ENCODE measurements around the gene PIGA.

GRCh38 chrX:15319075-15319474, 16.2 kb downstream of the PIGA start:
- TF ChIP-seq POLR2A (IDR thresholded peaks at IDR 0.05), result no peak
- no peak for TF ChIP-seq CTCF (IDR thresholded peaks at IDR 0.05)
